Loucy (cell line): ENCODE measurements around the gene MTMR10.

Experiments used
- H2AFZ ChIP-seq: fragments of 200-600 bp; sonication (generic); 2 replicates; pipeline ENCODE4 v1.6.0; 2016; ENCODE audit warnings: antibody characterized with exemption, mild to moderate bottlenecking, low read length, moderate library complexity
- H3F3A ChIP-seq: fragments of 200-600 bp; 2 replicates; pipeline ENCODE4 v1.6.0; 2016; ENCODE audit warnings: antibody characterized with exemption, low read depth, mild to moderate bottlenecking
- H3K27me3 ChIP-seq: fragments of 200-600 bp; sonication (generic); 2 replicates; pipeline ENCODE4 v1.6.1; 2014; ENCODE audit warnings: low read length, mild to moderate bottlenecking; ENCODE audit not compliant: insufficient read depth, poor library complexity, severe bottlenecking
- H3K36me3 ChIP-seq: fragments of 200-600 bp; sonication (generic); 2 replicates; pipeline ENCODE4 v1.6.1; 2016; ENCODE audit warnings: low read length; ENCODE audit not compliant: insufficient read depth
- H3K4me1 ChIP-seq: fragments of 200-600 bp; sonication (generic); 2 replicates; pipeline ENCODE4 v1.5.1; 2014; ENCODE audit warnings: low read length, mild to moderate bottlenecking; ENCODE audit not compliant: insufficient read depth, poor library complexity, severe bottlenecking
- H3K4me2 ChIP-seq: fragments of 200-600 bp; sonication (generic); 2 replicates; pipeline ENCODE4 v1.6.0; 2014; ENCODE audit warnings: antibody characterized with exemption, low read length, low read depth, mild to moderate bottlenecking; ENCODE audit not compliant: poor library complexity, severe bottlenecking
- H3K4me3 ChIP-seq: fragments of 200-600 bp; sonication (generic); 2 replicates; pipeline ENCODE4 v1.5.1; 2014; ENCODE audit warnings: low read length, mild to moderate bottlenecking, mixed read lengths; ENCODE audit not compliant: poor library complexity, severe bottlenecking
- H3K79me2 ChIP-seq: fragments of 200-600 bp; sonication (generic); 2 replicates; pipeline ENCODE4 v1.6.1; 2014; ENCODE audit warnings: low read length; ENCODE audit not compliant: insufficient read depth
- H3K9ac ChIP-seq: fragments of 200-600 bp; sonication (generic); 2 replicates; pipeline ENCODE4 v1.6.0; 2014; ENCODE audit warnings: mild to moderate bottlenecking, low read depth, low read length, moderate library complexity; ENCODE audit not compliant: poor library complexity, severe bottlenecking
- H3K9me2 ChIP-seq: fragments of 200-600 bp; sonication (generic); replicated peaks from 2 replicates; pipeline ENCODE4 v1.6.1; 2016; ENCODE audit warnings: low read depth, low read length, mixed read lengths
- H3K9me3 ChIP-seq: fragments of 200-600 bp; sonication (generic); 2 replicates; pipeline ENCODE4 v1.6.1; 2014; ENCODE audit warnings: mild to moderate bottlenecking, antibody characterized with exemption, low read length, low read depth; ENCODE audit not compliant: insufficient read depth
- H4K20me1 ChIP-seq: fragments of 200-600 bp; sonication (generic); 2 replicates; pipeline ENCODE4 v1.6.0; 2014; ENCODE audit warnings: antibody characterized with exemption, low read length, mild to moderate bottlenecking; ENCODE audit not compliant: insufficient read depth, poor library complexity, severe bottlenecking
- EZH2phosphoT487 ChIP-seq: fragments of 200-600 bp; IDR thresholded peaks from 2 replicates; pipeline ENCODE4 v1.6.1; 2018; ENCODE audit warnings: antibody characterized with exemption, mild to moderate bottlenecking, moderate library complexity, borderline replicate concordance
- TF ChIP-seq, protein P1 (sequence below): fragments of 200-600 bp; sonication (generic); conservative IDR thresholded peaks from 2 replicates; pipeline ENCODE4 v1.5.1; 2014; ENCODE audit warnings: mild to moderate bottlenecking, antibody characterized with exemption, low read length

The MTMR10 gene

GRCh38 chr15:30901889-30902288 is 89.5 kb downstream of the MTMR10 start:
- H3K27me3 ChIP-seq: no peaks in the 10 kb centered on the region

GRCh38 chr15:30896211-30896606 is 95.2 kb downstream of the MTMR10 start:
- Histone ChIP-seq H4K20me1 (no peaks in the 10 kb centered on the region), H3K4me2 (no peak overlapping the region), H3K27me3 (no peaks in the 10 kb centered on the region), H3K9me3 (no peaks in the 10 kb centered on the region), H2AFZ (no peak overlapping the region), H3K79me2 (no peaks in the 10 kb centered on the region), H3K4me1 (peaks cover 10% of the 10 kb centered on the region), H3F3A (no peaks in the 10 kb centered on the region), H3K36me3 (no peaks in the 10 kb centered on the region), H3K9me2 (no peaks in the 10 kb centered on the region), H3K4me3 (no peak overlapping the region), H3K9ac (no peak overlapping the region)
- TF ChIP-seq, protein P1, sequence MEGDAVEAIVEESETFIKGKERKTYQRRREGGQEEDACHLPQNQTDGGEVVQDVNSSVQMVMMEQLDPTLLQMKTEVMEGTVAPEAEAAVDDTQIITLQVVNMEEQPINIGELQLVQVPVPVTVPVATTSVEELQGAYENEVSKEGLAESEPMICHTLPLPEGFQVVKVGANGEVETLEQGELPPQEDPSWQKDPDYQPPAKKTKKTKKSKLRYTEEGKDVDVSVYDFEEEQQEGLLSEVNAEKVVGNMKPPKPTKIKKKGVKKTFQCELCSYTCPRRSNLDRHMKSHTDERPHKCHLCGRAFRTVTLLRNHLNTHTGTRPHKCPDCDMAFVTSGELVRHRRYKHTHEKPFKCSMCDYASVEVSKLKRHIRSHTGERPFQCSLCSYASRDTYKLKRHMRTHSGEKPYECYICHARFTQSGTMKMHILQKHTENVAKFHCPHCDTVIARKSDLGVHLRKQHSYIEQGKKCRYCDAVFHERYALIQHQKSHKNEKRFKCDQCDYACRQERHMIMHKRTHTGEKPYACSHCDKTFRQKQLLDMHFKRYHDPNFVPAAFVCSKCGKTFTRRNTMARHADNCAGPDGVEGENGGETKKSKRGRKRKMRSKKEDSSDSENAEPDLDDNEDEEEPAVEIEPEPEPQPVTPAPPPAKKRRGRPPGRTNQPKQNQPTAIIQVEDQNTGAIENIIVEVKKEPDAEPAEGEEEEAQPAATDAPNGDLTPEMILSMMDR: no peak
- no peak for TF ChIP-seq EZH2phosphoT487

More at GRCh38 chr15:30901889-30902288, 89.5 kb downstream of the MTMR10 start:
- Histone ChIP-seq H3F3A (0 out of 2 replicates have a peak, but pooled peaks cover 2% of the 10 kb centered on the region), H3K4me1 (peaks cover 28% of the 10 kb centered on the region), H3K9me2 (no peaks in the 10 kb centered on the region), H3K36me3 (no peaks in the 10 kb centered on the region; the same call in 1 of the 2 replicates), H3K9ac (no peak overlapping the region), H3K4me2 (no peak overlapping the region), H3K9me3 (no peaks in the 10 kb centered on the region), H3K4me3 (no peak overlapping the region), H3K79me2 (peaks cover 10% of the 10 kb centered on the region), H2AFZ (no peak overlapping the region), H4K20me1 (no peaks in the 10 kb centered on the region)
- TF ChIP-seq, protein P1: no peak
- no peak for TF ChIP-seq EZH2phosphoT487

GRCh38 chr15:30895461-30896210 is 95.8 kb downstream of the MTMR10 start:
- H2AFZ ChIP-seq: no peak overlapping the region
- no peak overlapping the region for H3K4me2 ChIP-seq
- H3K9me2 ChIP-seq: no peaks in the 10 kb centered on the region
- H3K79me2 ChIP-seq: no peaks in the 10 kb centered on the region
- H3K4me1 ChIP-seq: peaks cover 10% of the 10 kb centered on the region
- H3K4me3 ChIP-seq: no peak overlapping the region
- no peaks in the 10 kb centered on the region for H3F3A ChIP-seq
- TF ChIP-seq, protein P1: no peak
- TF ChIP-seq EZH2phosphoT487: no peak
- no peak overlapping the region for H3K9ac ChIP-seq
- H3K27me3 ChIP-seq: no peaks in the 10 kb centered on the region
- H3K9me3 ChIP-seq: no peaks in the 10 kb centered on the region
- no peaks in the 10 kb centered on the region for H3K36me3 ChIP-seq
- no peaks in the 10 kb centered on the region for H4K20me1 ChIP-seq
